Stimulated activated CD4-positive, alpha-beta T cell treated with anti-CD3 and anti-CD28 coated beads, Interleukin-1b, Interleukin-23, amount 100 ng/mL, for 48 hours (primary cell): Measurements from ENCODE around the gene ACKR4.
"Not testable (repeated sequence)": the region's sequence is repeated elsewhere in the genome, so short reads cannot be mapped to it uniquely, and the experiment has no call there.

Experiments
- DNase-seq: peaks from one replicate; pipeline ENCODE4 v3.0.0-alpha.2; 2020

ACKR4 gene

DNA sequence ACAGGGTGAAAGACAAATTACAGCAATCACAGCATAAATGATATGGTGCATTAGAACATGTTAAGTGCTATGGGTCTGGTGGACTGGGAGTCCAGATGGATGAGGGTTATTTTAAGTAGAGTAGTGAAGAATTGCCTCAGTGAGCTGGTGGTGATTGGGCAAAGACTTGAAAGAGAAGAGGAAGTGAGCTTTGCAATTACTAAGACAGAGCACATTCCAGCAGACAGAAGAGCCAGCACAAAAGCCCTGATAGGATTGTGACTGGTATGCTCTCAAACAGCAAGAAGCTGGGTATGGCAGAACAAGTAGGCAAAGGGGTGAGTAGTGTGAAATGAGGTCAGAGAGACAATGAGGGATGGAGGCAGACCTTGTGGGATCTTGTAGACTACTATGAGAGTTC is 2.1 kb upstream of the ACKR4 start:
- DNase-seq = no peak

DNA sequence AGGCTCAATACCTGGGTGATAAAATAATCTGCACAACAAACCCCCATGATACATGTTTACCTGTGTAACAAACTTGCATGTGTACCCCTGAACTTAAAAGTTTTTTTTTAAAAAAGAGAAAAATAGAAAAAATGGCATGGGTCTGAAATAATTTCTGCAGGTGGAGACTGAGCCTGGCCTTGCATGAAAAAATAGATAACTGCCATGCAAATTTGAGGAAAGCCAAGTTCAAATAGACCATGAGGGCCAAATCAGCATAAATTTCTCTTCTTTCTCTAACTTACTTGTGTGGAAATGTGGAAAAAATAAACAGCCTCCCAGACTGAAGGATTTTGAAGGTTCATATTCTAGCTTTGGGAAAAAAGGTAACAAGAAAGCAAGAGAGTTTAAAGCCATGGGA is 744 bp upstream of the ACKR4 start:
- no peak for DNase-seq

DNA sequence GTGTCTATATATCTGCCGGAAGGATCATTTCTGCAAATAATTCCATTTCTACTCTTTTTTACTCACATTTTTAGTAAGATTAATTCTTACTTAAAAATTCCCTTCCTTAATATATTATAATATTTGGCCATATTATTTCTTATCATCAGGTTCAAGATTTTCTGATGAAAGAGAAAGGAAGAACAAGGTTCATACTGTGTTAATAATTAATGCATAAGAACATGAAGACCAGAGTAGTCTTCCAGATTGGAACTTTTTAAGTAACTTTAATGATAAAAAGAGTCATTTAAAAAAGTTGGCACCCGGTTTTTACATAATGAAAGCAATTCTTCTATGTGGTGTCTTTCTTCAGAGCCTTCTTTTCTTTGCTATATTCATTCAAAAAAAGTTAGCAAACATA is 590 bp downstream of the ACKR4 start:
- no peak for DNase-seq

DNA sequence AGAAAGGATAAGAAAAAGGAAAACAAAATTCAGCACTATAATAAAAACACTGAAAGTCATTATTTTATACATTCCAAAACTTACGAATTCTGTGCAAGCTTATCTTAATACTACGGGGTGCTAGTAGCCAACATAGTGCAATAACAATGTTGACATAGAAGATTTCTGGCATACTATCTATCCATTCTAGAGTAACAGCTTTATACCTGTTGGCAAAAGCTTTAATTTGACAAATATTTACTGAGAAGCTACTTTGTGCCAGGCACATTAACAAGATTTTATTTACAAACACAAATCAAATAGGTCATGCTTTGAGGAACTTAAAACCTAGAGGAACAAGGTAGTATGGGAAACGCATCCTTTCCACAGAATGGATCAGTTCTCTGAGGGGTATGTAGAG is 1.1 kb downstream of the ACKR4 start:
- no peak for DNase-seq

DNA sequence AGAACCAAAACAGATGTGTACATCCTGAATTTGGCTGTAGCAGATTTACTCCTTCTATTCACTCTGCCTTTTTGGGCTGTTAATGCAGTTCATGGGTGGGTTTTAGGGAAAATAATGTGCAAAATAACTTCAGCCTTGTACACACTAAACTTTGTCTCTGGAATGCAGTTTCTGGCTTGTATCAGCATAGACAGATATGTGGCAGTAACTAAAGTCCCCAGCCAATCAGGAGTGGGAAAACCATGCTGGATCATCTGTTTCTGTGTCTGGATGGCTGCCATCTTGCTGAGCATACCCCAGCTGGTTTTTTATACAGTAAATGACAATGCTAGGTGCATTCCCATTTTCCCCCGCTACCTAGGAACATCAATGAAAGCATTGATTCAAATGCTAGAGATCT is 3.5 kb downstream of the ACKR4 start:
- DNase-seq = not testable (repeated sequence)

DNA sequence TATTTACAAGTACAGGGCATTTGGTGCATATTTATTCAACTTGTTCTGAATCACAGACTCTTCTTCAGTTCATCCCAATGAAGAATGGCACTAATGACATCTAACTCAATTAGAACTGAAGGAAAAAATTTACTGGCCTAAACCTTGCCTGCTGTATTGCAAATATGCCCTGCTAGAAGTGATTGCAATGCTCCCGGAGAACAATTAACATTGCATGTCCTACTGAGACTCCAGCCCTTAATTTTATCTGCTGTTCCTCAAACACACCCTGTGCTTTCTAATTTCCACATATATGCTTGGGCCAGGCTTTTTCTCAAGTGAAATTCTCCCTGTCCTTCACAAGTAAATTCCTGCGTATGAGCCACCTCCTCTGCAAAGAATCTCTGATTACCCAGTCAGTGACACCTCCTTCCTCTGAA is 8.3 kb downstream of the ACKR4 start:
- DNase-seq = no peak

DNA sequence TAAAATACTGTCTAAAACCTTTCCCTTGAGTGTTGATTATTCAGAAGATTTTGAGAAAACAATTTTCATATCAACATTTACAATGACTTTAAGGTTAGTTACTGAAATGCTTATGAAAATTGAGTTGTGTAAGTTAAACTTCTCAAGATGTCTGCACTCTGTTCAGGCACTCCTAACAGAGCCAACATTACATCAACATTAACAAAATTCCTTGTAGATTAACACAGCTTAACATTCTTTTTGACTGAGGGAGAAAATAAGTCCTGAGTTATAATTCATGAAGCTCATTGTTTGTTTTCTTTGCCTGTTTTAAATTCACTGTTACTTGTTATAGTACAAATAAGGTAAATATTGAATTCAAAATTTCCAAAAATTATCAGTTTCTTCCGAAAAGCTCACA is 9.0 kb downstream of the ACKR4 start:
- DNase-seq = no peak

DNA sequence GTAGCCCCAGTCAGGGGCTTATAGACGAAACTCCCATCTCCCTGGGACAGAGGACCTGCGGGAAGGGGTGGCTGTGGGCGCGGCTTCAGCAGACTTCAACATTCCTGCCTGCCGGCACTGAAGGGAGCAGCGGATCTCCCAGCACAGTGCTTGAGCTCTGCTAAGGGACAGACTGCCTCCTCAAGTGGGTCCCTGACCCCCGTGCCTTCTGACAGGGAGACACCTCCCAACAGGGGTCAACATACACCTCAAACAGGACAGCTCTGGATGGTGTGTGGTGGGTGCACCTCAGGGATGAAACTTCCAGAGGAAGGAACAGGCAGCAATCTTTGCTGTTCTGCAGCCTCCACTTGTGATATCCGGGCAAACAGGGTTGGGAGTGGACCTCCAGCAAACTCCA is 9.6 kb downstream of the ACKR4 start:
- not testable (repeated sequence) for DNase-seq

DNA sequence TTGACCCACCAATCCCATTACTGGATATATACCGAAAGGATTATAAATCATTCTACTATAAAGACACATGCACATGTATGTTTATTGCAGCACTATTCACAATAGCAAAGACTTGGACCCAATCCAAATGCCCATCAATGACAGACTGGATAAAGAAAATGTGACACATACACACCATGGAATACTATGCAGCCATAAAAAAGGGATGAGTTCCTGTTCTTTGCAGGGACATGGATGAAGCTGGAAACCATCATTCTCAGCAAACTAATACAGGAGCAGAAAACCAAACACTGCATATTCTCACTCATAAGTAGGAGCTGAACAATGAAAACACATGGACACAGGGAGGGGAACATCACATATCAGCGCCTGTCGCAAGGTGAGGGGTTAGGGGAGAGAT is 18.2 kb downstream of the ACKR4 start:
- not testable (repeated sequence) for DNase-seq

DNA sequence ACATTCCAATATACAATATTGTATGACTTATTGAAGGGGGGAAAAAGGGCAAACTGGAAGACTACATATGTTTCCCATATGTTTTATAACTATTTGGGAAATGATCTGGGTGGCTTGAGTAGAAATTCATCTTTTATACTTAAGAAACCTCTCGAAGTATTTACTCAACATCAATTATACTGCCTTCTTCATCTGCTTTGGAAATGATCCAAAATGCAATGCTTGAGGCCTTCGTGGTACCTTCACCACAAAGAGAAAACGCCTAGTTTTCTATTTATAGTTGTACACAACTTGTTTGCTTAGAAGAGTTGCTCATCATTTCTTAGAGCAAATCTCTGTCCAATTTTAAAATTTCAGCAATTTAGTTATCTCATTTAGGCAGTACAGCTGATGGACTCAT is 18.8 kb downstream of the ACKR4 start:
- DNase-seq = no peak

DNA sequence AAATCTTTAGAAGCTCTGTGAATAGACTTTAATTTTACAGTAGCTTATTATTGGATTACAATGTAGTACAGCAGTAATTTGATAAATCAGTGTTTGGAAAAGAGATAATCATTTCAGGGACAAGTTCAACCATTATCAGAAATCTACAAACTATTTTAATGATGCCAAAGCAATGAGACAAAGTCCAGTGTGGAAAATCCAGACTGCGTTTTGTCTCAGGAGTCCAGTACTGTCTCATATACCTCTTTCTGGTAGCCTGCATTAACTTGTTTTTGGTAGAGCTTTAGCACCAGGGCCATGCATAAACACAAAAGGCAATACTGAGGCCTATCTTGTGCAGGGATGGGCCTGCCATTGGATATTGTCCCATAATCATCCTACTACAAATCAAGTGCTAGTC is 19.7 kb downstream of the ACKR4 start:
- no peak for DNase-seq

DNA sequence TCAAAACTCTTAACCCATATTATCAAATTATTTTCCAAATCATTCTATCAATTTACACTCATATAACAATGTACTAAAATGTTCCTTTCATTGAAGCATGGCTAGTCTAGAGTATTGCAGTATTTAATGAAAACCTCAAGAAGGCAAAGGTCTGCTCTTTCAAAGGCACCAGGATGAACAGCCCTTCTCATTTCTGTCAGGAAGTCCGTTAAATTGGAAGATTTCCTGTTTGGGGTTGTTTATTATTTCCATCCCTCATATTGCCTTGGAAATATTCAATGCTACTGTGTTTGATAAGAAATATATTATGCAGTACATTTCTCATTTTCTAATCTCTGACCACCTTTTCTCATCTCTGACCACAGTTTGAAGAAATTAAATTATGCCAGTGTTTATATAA is 25.1 kb downstream of the ACKR4 start:
- DNase-seq = no peak

DNA sequence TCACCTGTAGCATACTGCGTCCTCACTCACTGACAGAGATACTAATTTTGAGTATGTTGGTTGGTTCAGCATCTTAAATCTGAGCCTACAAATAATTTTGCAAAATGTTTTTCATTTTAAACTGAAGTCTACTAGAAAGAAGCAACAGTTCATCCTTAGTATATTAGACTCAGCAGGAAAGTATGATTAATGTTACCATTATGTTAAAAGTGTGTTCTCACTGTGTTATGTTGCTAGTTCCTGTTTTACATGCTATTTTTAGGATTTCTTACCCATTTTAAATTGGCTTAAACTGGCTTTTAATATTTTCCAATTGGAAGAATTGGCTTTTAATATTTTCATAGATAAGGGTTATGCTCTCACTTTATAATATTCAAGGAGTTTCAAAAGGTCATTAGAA is 25.7 kb downstream of the ACKR4 start:
- no peak for DNase-seq

DNA sequence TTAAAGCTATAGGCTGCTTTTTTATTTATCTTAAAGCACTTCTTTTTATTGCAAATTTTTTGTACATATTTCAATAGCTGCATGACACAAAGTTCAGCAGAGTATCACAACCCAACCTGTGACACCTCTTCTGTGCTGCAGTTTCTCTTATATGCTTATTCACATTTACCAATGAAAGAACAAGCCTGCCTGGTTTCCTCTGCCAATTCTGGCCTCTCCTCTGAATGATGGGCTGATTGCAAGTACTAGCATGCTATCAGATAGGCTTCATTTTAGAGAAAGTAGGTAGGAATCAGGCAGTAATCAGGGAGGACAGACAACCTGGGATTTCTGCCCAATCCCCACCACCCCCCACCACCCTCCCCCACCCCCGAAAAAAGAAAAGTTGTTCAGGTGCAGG is 26.6 kb downstream of the ACKR4 start:
- DNase-seq = no peak

DNA sequence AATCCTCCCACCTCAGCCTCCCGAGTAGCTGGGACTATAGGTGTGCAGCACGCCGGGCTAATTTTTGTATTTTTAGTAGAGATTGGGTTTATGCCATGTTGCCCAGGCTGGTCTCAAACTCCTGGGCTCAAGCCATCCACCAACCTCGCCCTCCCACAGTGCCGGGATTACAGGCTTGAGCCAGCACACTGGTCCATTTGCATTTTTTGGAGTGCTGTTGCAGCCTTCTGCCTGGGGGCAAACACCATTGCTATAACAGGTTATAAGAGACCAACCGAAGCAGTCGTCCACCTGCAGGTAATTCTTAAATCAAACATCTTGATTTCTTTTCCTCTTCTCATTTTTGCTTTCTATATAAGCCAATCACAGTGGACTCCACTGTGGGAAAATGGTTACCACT is 27.7 kb downstream of the ACKR4 start:
- no peak for DNase-seq

DNA sequence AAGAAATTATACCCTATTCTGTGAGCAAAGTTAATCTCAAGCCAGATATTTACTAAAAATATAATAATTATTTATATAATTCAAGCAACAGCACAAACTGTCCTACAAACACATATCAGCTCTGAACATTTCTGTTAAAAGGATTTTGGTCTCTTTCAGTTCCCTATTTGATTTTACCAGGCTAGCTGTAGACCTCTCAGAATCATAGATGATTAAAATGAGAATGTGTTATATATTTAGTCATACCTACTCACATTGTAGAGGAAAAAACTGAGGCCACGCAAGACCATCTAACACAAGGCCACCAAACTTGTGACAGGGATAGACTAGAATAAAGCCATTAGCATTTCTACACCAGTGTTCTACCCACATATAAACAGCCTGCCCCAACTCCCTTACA is 28.5 kb downstream of the ACKR4 start:
- no peak for DNase-seq

DNA sequence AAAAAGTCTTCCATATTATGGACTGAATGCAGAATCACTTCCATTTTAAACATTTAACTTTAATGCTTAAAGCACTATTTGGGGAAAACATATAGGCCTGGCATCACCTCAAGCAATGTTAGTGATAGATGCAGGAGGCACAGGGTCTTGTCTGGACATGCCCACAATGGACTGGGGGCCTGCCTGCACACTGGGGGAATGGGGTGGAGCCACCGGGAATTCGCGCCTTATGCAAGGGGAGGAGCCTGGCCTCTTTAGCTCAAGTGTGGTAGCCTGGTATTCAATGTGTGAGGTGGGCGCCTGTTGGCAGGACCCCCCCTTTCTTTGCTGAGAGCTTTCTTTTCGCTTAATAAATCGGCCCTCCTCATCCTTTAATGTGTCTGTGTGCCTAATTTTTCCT is 29.9 kb downstream of the ACKR4 start:
- no peak for DNase-seq

DNA sequence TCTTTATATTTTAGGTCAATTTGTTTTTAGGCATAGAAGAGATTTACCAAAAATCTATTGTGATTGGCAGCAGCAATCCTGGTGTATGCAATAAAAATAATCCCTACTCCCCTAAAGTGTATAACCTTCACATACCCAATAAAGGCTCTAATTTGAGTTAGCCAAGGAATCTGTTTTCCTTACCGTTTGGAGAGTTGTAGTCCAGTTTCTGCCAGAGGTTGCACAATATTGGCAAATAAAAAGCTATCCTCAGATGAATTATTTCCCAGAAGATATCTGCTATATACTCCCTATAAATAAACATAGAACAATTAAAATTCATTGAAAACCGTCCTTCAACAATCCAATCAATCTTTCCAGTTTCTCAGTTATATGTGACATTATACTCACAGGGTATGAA is 31.1 kb downstream of the ACKR4 start:
- DNase-seq = no peak

DNA sequence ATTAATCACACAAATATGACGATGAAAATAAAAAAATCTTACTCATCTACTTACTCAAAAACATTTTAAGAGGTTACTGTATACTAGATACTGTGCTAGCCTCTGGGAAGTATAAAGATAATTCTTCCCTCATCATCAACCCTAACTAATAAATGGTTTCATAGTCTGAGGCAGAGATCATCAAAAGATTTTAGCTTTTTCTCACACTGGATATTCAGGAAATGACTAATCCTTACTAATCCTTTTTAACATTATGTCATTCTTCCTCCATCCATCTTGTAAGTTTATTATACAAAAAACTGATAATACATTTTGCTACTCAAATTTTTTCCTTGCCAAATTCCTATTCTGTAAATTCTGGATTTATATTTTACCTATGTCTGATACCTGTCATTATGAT is 32.9 kb downstream of the ACKR4 start:
- DNase-seq = no peak

DNA sequence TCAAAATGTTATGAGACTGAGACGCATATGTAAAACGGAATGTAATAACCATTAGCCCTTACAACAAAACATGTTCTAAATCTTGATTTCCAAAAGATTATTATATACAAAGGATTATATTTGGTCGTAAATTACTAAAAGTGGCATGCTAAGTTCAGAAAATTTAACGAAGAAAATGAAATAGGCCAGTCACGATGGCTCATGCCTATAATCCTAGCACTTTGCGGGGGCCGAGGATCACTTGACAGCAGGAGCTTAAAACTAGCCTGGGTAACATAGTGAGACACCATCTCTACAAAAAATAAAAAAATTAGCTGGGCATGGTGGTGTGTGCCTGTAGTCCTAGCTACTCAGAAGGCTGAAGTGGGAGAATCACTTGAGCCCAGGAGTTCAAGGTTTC is 33.5 kb downstream of the ACKR4 start:
- no peak for DNase-seq

DNA sequence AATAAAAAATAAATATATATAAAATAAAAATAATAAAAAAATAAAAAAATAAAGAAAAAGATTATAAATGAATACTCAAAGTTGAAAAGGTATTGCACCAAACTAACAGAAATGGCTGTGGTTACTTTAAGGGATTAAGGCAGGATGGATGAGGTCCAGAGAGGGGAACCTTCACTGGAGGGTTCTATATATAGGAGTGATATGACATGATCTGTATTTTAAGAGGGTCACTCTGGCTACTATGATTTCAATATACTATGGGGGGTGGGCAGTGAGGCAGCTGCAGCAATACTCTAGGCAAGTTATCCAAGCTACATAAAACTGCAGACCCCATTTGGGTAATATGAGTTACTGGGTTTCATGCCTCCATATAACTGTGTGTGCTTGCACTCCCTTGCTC is 38.0 kb downstream of the ACKR4 start:
- DNase-seq = no peak

DNA sequence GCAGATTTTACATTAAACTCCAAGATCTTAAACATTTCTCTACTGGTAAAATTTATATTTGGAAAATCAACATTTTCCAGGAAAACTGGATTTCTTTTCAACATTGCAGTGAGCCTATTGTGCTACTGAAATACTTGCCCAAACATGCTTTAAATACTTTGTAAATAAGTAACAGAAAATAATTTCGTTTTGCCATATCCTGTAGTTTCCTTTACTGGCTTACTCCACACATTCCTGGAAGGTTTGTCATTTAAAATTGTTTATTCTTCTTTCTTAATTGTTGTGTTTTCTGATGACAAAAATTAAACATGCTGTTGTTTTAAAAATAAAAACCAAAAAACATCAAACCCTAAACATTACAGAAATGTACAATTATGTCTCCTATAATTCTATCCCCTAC is 40.5 kb downstream of the ACKR4 start:
- no peak for DNase-seq

DNA sequence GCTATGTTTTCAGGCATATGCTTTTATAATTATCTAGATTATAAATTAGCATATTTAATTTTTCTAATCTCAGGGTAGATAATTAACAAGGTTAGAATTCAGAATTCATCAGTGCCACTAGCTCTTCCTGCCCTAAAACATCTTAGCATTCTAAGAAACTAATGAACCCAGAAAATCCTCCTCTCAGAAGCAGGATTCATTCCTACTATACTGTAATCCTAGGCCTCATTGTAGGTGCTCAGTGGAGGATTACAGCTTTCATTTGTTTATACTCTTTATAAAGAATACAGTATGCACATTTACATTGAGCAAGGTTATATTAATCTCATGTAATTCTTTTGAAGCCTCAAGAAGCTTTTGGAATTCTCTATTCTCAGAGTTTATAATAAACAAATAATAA is 41.6 kb downstream of the ACKR4 start:
- no peak for DNase-seq

DNA sequence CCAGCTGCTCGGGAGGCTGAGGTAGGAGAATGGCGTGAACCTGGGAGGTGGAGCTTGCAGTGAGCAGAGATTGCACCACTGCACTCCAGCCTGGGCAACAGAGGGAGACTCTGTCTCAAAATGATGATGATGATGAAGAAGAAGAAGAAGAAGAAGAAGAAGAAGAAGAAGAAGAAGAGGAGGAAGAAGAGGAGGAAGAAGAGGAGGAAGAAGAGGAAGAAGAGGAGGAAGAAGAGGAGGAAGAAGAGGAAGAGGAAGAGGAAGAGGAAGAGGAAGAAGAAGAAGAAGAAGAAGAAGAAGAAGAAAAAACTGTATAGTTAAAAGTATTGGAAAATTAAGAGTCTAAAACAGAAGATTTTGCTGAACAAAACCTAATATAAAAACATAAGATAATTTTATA is 44.4 kb downstream of the ACKR4 start:
- DNase-seq = not testable (repeated sequence)

DNA sequence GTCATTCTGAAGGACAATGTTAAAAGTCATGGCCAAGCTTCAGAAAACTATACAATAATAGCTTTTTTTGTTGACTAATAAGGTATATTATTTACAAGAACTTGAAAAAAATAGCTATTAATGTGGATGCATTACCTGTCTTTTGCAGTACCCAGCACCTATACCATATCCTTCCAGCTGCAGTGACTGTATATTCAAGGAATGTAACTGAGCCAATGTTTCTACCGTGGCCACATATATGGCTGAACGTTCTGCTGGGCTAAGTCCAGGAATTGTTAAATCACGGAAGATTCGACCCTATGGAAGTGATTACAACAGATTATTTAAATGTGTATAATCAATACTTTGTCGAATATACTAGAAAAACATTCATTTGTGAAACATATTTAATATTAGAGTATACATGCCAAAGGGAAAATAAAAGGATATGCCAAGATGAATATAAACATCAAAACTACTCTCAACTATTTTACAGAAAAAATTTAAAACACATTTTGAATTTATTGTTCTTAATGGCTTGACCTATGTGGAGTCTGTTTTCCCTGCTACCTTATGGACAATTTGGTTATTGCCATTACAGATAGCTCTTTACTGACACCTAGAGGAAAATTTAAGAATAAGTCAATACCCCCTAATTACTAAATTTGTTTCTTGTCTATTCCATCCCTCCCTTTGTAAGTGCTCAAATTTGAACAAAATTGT is 44.9 kb downstream of the ACKR4 start:
- no peak for DNase-seq

DNA sequence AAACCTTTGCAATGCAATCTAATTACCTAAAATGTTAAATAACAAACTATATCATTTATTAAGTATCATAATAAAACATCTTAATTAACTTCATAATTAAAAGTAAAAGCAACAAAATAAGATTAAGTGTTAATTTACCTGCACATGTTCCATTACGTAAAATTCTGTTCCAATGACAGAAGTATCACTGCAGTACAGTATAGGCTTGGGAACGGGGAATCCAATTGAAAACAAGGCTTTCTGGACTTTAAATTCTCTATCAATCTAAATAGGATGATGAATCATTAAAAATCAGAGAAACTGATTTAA is 45.4 kb downstream of the ACKR4 start:
- no peak for DNase-seq
